Activated CD4-positive, CD25-positive, alpha-beta regulatory T cell treated with anti-CD3 and anti-CD28 coated beads, Interleukin-2, amount 50 U/mL, for 24 hours (primary cell): ENCODE measurements around the gene CDHR1.
A peak's percentile ranks its signal among the peaks of the same experiment; 100 is the strongest.

Experiments
- ATAC-seq, 2 donors: fragments of 150-1000 bp; cut with Tn5 transposase; one replicate each; pipeline ENCODE4 v1.10.0; 2021; ENCODE audit warnings: mild to moderate bottlenecking in 1 of 2, moderate library complexity in 1 of 2

The CDHR1 gene

GRCh38 chr10:84234479-84234878 lies 40.1 kb downstream of the CDHR1 start:
- ATAC-seq, result no peak

- ATAC-seq, result no peak
Observed at GRCh38 chr10:84235096-84235495, 40.8 kb downstream of the CDHR1 start.

GRCh38 chr10:84236807-84237198 lies 42.5 kb downstream of the CDHR1 start:
- ATAC-seq, result no peak

- no peak for ATAC-seq
Observed at GRCh38 chr10:84237199-84238051, 43.1 kb downstream of the CDHR1 start.

DNA sequence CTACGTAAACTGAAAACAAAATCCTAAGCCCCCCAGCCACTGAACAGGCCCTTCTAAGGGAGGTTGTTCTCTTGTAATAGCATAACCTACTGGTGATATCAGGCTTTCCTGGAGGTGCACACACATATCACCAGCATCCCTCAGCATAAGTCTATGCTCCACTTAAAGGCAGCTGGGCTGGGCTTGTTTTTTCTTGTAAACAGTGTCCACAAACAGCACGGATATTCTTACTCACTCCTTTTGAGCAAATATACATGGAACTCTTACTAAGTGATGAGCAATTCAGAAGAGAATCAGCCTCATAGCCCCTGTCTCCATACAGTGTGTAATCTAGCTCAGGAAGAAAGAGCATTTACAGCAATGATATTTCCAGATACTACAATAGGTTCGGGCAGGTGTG lies 44.6 kb downstream of the CDHR1 start:
- no peak for ATAC-seq

DNA sequence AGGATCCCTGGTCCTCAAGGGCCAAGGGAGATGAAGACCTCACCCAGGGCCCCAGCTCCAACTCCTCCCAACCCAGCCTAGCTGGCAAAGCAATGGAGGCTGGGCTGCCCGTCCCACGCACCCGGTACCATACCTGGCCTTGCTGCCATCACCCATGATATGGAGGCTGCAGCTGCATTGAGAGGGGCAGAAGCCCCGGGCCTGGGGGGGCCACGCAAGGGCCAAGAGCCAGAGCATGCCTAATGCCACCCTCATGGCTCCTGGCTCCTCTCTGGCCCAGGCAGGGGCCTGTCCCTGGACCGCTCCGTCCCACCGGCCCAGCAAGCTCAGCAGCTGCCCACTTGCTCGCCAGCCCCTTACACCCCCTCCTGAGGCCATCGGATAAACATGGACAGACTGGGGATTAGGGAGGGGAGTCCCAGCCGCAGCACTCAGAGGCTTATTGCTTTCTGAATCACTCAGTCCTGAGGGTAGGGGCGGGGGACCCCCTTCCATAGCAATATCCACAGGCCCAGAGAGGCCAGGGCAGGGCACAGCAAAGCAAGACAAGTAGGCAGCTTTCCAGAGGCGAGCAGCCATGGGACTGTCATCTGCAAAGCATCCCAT lies 47.0 kb downstream of the CDHR1 start, which contains the start of gene LRIT1:
Gene LRIT1, minus strand, starts transcription at position 362 of the 606 bp plus-strand sequence. Its CDS starts 107 bp downstream, at position 255.
- no peak for ATAC-seq

GRCh38 chr10:84243759-84244158 lies 49.4 kb downstream of the CDHR1 start:
- no peak for ATAC-seq

DNA sequence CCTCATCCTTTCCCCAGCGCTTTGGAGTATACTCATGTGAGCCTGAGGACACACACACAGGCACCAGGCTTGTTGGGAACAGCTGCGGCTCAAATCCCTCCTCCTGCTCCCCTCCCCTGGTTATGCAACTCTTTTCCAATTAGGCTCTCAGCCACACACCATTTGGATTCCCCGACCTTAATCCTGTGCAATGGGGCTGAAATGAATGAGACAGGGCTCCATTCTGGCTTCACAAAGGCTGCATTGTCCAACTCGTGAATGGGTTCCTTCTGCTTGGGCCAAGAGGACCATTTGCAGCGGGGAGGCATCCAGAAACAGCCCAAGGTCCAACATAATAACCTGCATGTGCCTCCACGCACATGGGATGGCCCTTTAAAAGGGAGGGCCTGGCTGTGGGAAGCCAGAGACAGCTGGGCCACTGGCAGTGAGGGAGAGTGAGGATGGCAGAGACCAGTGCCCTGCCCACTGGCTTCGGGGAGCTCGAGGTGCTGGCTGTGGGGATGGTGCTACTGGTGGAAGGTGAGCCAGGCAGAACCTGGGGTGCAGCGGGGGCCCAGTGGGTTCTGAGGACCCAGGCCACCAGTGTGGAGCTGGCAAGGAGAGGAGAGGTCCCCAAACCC lies 50.4 kb downstream of the CDHR1 start, which contains the start of gene RGR:
Gene RGR, plus strand, starts transcription at position 403 of the 620 bp plus-strand sequence. Its CDS starts 38 bp downstream, at position 441.
- no peak for ATAC-seq

GRCh38 chr10:84247496-84247895 lies 53.2 kb downstream of the CDHR1 start:
- ATAC-seq, result no peak

GRCh38 chr10:84248794-84249193 lies 54.5 kb downstream of the CDHR1 start:
- ATAC-seq, result no peak

GRCh38 chr10:84254552-84255478 lies 60.5 kb downstream of the CDHR1 start:
- no peak for ATAC-seq

GRCh38 chr10:84256510-84257342 lies 62.4 kb downstream of the CDHR1 start:
- no peak for ATAC-seq

DNA sequence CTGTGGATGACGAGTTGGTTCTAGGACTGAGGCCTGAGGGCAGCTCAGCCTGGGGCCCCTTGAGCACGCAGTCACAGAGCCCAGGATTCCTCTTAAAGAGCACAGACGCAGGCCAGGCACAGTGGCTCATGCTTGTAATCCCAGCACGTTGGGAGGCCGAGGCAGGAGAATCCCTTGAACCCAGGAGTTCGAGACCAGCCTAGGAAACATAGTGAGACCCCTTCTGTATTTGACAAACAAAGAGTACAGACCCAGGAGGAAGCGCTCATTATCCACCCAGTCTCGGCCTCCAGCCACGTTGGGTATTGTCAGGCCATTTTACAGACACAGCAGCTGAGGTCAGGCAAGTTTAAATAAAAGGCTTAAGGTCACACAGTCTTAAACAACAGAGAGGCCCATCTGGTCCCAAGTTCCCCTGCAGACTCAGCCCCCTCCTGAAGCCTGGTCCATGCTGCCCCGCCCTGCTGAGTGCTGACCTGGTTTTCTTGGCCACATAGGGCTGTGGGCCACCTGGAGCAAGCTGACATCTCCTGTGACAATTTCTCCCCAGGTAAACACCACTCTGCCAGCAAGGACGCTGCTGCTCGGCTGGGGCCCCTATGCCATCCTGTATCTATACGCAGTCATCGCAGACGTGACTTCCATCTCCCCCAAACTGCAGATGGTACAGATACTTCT lies 63.1 kb downstream of the CDHR1 start:
- no peak for ATAC-seq

- ATAC-seq, result no peak
Observed at GRCh38 chr10:84258034-84258695, 63.8 kb downstream of the CDHR1 start.

DNA sequence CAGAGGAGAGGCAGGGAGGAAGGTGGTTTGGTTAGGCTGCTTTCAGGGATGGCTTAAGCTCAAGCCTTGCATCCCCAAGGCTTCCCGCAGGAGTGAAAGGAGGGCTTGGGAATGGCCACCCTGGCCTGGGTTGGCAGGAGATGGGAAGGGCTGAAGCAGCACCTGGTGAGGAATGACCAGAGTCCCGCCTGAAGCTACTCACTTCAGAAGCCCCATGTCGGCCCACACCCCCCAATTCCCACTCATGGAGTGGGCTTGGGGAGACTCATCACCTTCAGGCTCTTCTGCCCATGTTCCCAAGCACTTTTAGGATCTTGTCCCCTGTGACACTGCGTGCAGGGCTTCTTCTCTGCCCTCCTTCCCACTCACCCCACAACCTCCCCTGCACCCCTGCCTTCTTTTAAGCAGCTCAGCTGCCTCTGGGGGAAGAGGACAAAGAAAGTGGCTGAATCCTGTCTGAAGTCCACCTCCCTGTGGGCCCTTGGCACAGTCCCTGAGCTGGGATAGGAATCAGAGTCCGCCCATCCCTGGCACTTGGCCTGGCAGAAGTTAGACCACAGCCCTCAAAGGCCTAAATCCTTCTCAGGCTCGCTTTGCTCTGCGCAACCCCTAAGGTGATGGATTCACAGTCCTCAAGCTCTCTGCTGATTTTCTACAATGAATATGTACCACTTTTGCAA lies 67.0 kb downstream of the CDHR1 start:
- ATAC-seq, result no peak

- ATAC-seq, result no peak
Observed at GRCh38 chr10:84262190-84262956, 68.0 kb downstream of the CDHR1 start.

DNA sequence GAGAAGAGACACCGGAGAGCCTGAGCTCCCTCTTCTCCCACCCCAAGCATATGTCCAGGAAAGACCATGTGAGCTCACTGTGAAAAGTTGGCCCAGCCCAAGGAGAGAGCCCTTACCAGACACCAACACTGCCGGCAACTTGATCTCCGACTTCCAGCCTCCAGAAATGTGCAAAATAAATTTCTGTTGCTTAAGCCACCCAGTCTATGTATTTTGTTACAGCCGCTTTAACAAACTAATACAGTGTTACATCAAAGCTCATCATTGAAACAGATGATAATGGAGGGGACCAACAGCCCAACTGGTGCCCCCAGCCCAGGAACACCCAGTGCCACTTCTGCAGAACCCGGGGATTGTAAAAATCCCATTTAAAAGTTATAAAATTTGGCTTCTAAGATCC lies 69.4 kb downstream of the CDHR1 start:
- no peak for ATAC-seq

- peak; percentile 81 to 83 for ATAC-seq
Observed at GRCh38 chr10:84264611-84265141, 70.3 kb downstream of the CDHR1 start.

- ATAC-seq, result no peak
Observed at GRCh38 chr10:84265418-84265817, 71.1 kb downstream of the CDHR1 start.
